GM12891 (cell line): ENCODE data around the gene MAGED2. TPM values are rescaled to one million over a fixed set of nuclear protein-coding genes. Genes with fewer than 3 reads are reported as not detected.
"Not testable (repeated sequence)": the region's sequence is repeated elsewhere in the genome, so short reads cannot be mapped to it uniquely, and the experiment has no call there.

Source experiments
- DNase-seq: peaks from one replicate; pipeline ENCODE4 v3.0.0; 2011; ENCODE audit warnings: low spot score; ENCODE audit not compliant: insufficient read length
- FAIRE-seq: peaks from 2 replicates; lab custom pipeline; 2011; peaks lifted over from hg19 to GRCh38; lab: Jason Lieb, UNC
- PAX5 ChIP-seq: IDR thresholded peaks from 2 replicates; pipeline ENCODE4 v1.6.1; 2011; ENCODE audit warnings: low read length, moderate library complexity, mild to moderate bottlenecking; ENCODE audit not compliant: insufficient read depth, severe bottlenecking
- POLR2A ChIP-seq: IDR thresholded peaks from 2 replicates; pipeline ENCODE4 v1.6.1; 2011; ENCODE audit warnings: low read depth, low read length, control low read depth
- POLR2AphosphoS5 ChIP-seq: IDR thresholded peaks from 2 replicates; pipeline ENCODE4 v1.6.1; 2011; ENCODE audit warnings: low read depth, low read length, control low read depth
- POU2F2 ChIP-seq: IDR thresholded peaks from 2 replicates; pipeline ENCODE4 v1.6.1; 2011; ENCODE audit warnings: low read depth, mild to moderate bottlenecking, control low read depth, low read length, moderate library complexity
- SPI1 ChIP-seq: IDR thresholded peaks from 2 replicates; pipeline ENCODE4 v1.6.1; 2011; ENCODE audit warnings: low read depth, low read length, control low read depth
- TAF1 ChIP-seq: IDR thresholded peaks from 2 replicates; pipeline ENCODE4 v1.6.1; 2011; ENCODE audit warnings: low read depth, low read length, control low read depth
- polyA plus RNA-seq: library from polyadenylated mRNA; unstranded; fragments of >200 nt; gene quantifications from one replicate; pipeline ENCODE4 v1.2.1, GENCODE V29; 2012; ENCODE audit warnings: low read depth, missing spikeins, inconsistent platforms; ENCODE audit not compliant: missing spikeins

MAGED2 gene
- polyA plus RNA-seq = 38.2 TPM

- DNase-seq = no peak
- peak; percentile 33 for FAIRE-seq
- TF ChIP-seq PAX5 = no peak
- no peak for TF ChIP-seq POLR2A
- TF ChIP-seq POLR2AphosphoS5 = no peak
- TF ChIP-seq TAF1 = no peak
- no peak for TF ChIP-seq POU2F2
- TF ChIP-seq SPI1 = no peak
These were observed at the start of gene MAGED2 for GRCh38 chrX:54807524-54808108. Gene MAGED2, plus strand, starts transcription at chrX:54807745. Its CDS starts 1,587 bp downstream, at chrX:54809332.

GRCh38 chrX:54758114-54759055 is 49.2 kb upstream of the MAGED2 start:
- DNase-seq (no peak), FAIRE-seq (no peak)
- no peak for TF ChIP-seq POLR2AphosphoS5
- TF ChIP-seq POU2F2 = no peak
- no peak for TF ChIP-seq SPI1
- no peak for TF ChIP-seq PAX5
- TF ChIP-seq POLR2A = no peak
- TF ChIP-seq TAF1 = no peak

GRCh38 chrX:54774391-54775094 is 33.0 kb upstream of the MAGED2 start:
- DNase-seq = not testable (repeated sequence)
- FAIRE-seq = peak; percentile 62

GRCh38 chrX:54776061-54776460 is 31.5 kb upstream of the MAGED2 start:
- TF ChIP-seq POLR2A (no peak), TAF1 (no peak)
- DNase-seq (no peak), FAIRE-seq (no peak)

- no peak for FAIRE-seq
- no peak for TF ChIP-seq SPI1
- TF ChIP-seq PAX5 = no peak
- no peak for TF ChIP-seq POLR2AphosphoS5
- TF ChIP-seq POLR2A = no peak
- TF ChIP-seq TAF1 = no peak
- TF ChIP-seq POU2F2 = no peak
These were observed 30.4 kb upstream of the MAGED2 start for GRCh38 chrX:54776987-54777672.

GRCh38 chrX:54785901-54786300 is 21.6 kb upstream of the MAGED2 start:
- FAIRE-seq = peak; percentile 75
- TF ChIP-seq TAF1 = no peak
- no peak for TF ChIP-seq POU2F2
- no peak for TF ChIP-seq POLR2A
- TF ChIP-seq SPI1 = no peak
- no peak for DNase-seq

More at GRCh38 chrX:54776987-54777672, 30.4 kb upstream of the MAGED2 start:
- no peak for DNase-seq

GRCh38 chrX:54786967-54787366 is 20.6 kb upstream of the MAGED2 start:
- FAIRE-seq (peak; percentile 84), DNase-seq (peak; percentile 15)
- TF ChIP-seq TAF1 (no peak), POLR2AphosphoS5 (no peak), PAX5 (no peak), POLR2A (no peak), POU2F2 (no peak), SPI1 (no peak)

- FAIRE-seq (no peak), DNase-seq (no peak)
- TF ChIP-seq PAX5 = no peak
- no peak for TF ChIP-seq SPI1
- no peak for TF ChIP-seq POLR2AphosphoS5
- no peak for TF ChIP-seq POU2F2
- TF ChIP-seq POLR2A = no peak
- no peak for TF ChIP-seq TAF1
These were observed 19.1 kb upstream of the MAGED2 start for GRCh38 chrX:54788446-54788845.

- not testable (repeated sequence) for FAIRE-seq, DNase-seq
These were observed 18.1 kb upstream of the MAGED2 start for GRCh38 chrX:54789405-54789804.
